Hypothalamus (tissue), 51 donors: ENCODE results near the gene CASP8AP2.
"Not testable (repeated sequence)": the region's sequence is repeated elsewhere in the genome, so short reads cannot be mapped to it uniquely, and the experiment has no call there.

Source experiments
- DNase-seq, 51 donors: peaks; one replicate each; lab custom pipeline; 2025; lab: John Stamatoyannopoulos, UW

CASP8AP2 gene

GRCh38 chr6:89819336-89820130 is 10.1 kb upstream of the CASP8AP2 start, which contains the start of gene MDN1:
MDN1 (minus strand) TSS chr6:89819794; CDS start chr6:89819607, 187 bp downstream.
- DNase-seq: peak; percentile 20 to 91 (median 81)

GRCh38 chr6:89826029-89826528 is 3.6 kb upstream of the CASP8AP2 start:
- no peak for DNase-seq

- not testable (repeated sequence) for DNase-seq
Measured at GRCh38 chr6:89828475-89828987, 1.1 kb upstream of the CASP8AP2 start.

- peak in 6 of 51 donors; percentile 3 to 47 (median 15) for DNase-seq
Measured at GRCh38 chr6:89828988-89829471, 650 bp upstream of the CASP8AP2 start.

- DNase-seq: no peak
Measured at GRCh38 chr6:89830170-89830809, 610 bp downstream of the CASP8AP2 start.

GRCh38 chr6:89834884-89835792 is 5.5 kb downstream of the CASP8AP2 start:
- no peak for DNase-seq

- no peak for DNase-seq
Measured at GRCh38 chr6:89836639-89837222, 7.1 kb downstream of the CASP8AP2 start.

GRCh38 chr6:89840538-89840937 is 10.9 kb downstream of the CASP8AP2 start:
- no peak for DNase-seq

GRCh38 chr6:89842228-89842627 is 12.5 kb downstream of the CASP8AP2 start:
- DNase-seq: no peak

GRCh38 chr6:89843070-89843469 is 13.4 kb downstream of the CASP8AP2 start:
- no peak for DNase-seq

- DNase-seq: not testable (repeated sequence)
Measured at GRCh38 chr6:89847513-89847912, 17.8 kb downstream of the CASP8AP2 start.

- no peak for DNase-seq
Measured at GRCh38 chr6:89853068-89853467, 23.4 kb downstream of the CASP8AP2 start.

GRCh38 chr6:89858041-89858440 is 28.4 kb downstream of the CASP8AP2 start:
- no peak for DNase-seq

GRCh38 chr6:89859744-89860143 is 30.1 kb downstream of the CASP8AP2 start:
- DNase-seq: no peak

GRCh38 chr6:89862273-89862672 is 32.6 kb downstream of the CASP8AP2 start:
- no peak for DNase-seq

GRCh38 chr6:89862698-89863097 is 33.0 kb downstream of the CASP8AP2 start:
- no peak for DNase-seq

- no peak for DNase-seq
Measured at GRCh38 chr6:89866024-89866678, 36.5 kb downstream of the CASP8AP2 start.

- no peak for DNase-seq
Measured at GRCh38 chr6:89873721-89874120, 44.0 kb downstream of the CASP8AP2 start.

GRCh38 chr6:89874438-89874837 is 44.8 kb downstream of the CASP8AP2 start:
- no peak for DNase-seq
